ENCODE results near the gene PRLR. TPM values are rescaled to one million over a fixed set of nuclear protein-coding genes. Genes with fewer than 3 reads are reported as not detected.

Gene PRLR
- total RNA-seq, 2 experiments from 2014 or later: not detected

- intact Hi-C loops (cut with micrococcal nuclease): no loop called here
- no peak overlapping the region for H3K4me3 Mint-ChIP-seq
- peaks cover 16% of the 10 kb centered on the region for H3K27me3 Mint-ChIP-seq
- ATAC-seq (no peak), DNase-seq (no peak)
- POLR2A ChIA-PET: no interaction called here
- no peak for TF ChIP-seq CTCF (IDR thresholded peaks at IDR 0.05)
- no peaks in the 10 kb centered on the region for H3K4me1 Mint-ChIP-seq (ENCODE audit: low read depth)
- no peak overlapping the region for H3K27ac Mint-ChIP-seq
- CTCF ChIA-PET: interaction anchor here (1.1 kb wide), 1 partner anchor 1647 kb away, joined by 3 read pairs; no protein-coding TSS in a partner anchor
- no peaks in the 10 kb centered on the region for H3K36me3 Mint-ChIP-seq (ENCODE audit: low read depth)
- H3K9me3 Mint-ChIP-seq: no peaks in the 10 kb centered on the region
These were observed 181.4 kb downstream of the PRLR start for GRCh38 chr5:35048910-35049309.

- H3K4me1 Mint-ChIP-seq (ENCODE audit: low read depth): no peaks in the 10 kb centered on the region
- ATAC-seq (no peak), DNase-seq (no peak)
- no peak within 1 kb of the TSS for H3K4me3 Mint-ChIP-seq
- ChIA-PET POLR2A (no interaction called here), CTCF (interaction anchor here (1.1 kb wide), 1 partner anchor 1648 kb away, joined by 3 read pairs; no protein-coding TSS in a partner anchor)
- no peaks in the 10 kb centered on the region for H3K36me3 Mint-ChIP-seq (ENCODE audit: low read depth)
- TF ChIP-seq CTCF (IDR thresholded peaks at IDR 0.05): no peak
- intact Hi-C loops (cut with micrococcal nuclease): no loop called here
- H3K27me3 Mint-ChIP-seq: peaks cover 15% of the 10 kb centered on the region
- no peak within 1 kb of the TSS for H3K27ac Mint-ChIP-seq
- H3K9me3 Mint-ChIP-seq: no peaks in the 10 kb centered on the region
These were observed 182.4 kb downstream of the PRLR start, which contains the start of gene AGXT2 for GRCh38 chr5:35047785-35048404. Gene AGXT2, minus strand, starts transcription at chr5:35047949. Its CDS starts 57 bp downstream, at chr5:35047892.

DNA sequence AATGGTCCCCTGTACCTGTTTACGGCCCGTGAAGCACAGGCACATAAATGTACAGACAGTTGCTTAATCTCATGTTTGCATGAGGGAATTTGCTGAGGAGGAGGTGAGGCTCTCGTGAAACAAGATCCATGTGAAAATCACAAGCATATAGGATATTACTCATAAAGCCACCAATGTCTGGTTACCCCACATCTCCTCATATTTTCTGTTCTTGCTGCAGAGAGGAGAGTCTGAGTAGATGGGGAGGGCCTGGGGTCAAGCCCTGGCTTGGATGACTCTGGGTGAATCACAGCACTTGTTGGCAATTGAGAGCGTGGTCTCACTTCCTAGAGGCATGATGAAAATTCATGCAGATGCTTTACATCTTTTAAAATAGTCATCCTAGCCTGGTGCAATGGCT is 183.5 kb downstream of the PRLR start:
- Mint-ChIP-seq H3K9me3 (no peaks in the 10 kb centered on the region), H3K4me1 (ENCODE audit: low read depth) (no peaks in the 10 kb centered on the region), H3K27ac (no peak overlapping the region), H3K4me3 (no peak overlapping the region), H3K27me3 (peaks cover 14% of the 10 kb centered on the region), H3K36me3 (ENCODE audit: low read depth) (no peaks in the 10 kb centered on the region)
- ATAC-seq (no peak), DNase-seq (no peak)
- ChIA-PET CTCF (no interaction called here), POLR2A (no interaction called here)
- no peak for TF ChIP-seq CTCF (IDR thresholded peaks at IDR 0.05)
- intact Hi-C loops (cut with micrococcal nuclease): no loop called here

DNA sequence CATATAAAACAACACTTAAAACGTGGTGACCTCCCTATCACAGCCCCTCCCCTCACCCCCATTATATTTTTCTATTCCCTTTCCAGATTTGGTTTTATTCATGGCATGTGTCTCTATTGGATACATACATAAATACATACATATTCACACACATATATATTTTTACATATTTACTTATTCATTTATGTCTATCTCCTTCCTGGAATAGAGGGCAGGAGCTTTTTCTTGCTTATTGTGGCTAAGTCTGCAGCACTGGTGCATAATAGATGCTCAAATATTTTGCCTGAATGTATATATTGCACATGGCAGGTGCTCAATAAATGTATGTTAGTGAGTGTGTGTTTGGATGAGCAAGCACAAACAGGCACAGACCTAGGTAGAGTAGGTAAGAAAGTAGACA is 185.0 kb downstream of the PRLR start:
- TF ChIP-seq CTCF (IDR thresholded peaks at IDR 0.05): no peak
- POLR2A ChIA-PET: no interaction called here
- ATAC-seq (no peak), DNase-seq (no peak)
- Mint-ChIP-seq H3K9me3 (no peaks in the 10 kb centered on the region), H3K4me1 (ENCODE audit: low read depth) (no peaks in the 10 kb centered on the region), H3K27me3 (peaks cover 21% of the 10 kb centered on the region), H3K36me3 (ENCODE audit: low read depth) (no peaks in the 10 kb centered on the region), H3K27ac (no peak overlapping the region), H3K4me3 (no peak overlapping the region)
- CTCF ChIA-PET: no interaction called here
- intact Hi-C loops (cut with micrococcal nuclease): no loop called here

- CTCF ChIA-PET: no interaction called here
- ATAC-seq (no peak), DNase-seq (no peak)
- Mint-ChIP-seq H3K9me3 (no peaks in the 10 kb centered on the region), H3K27me3 (peaks cover 25% of the 10 kb centered on the region), H3K4me3 (no peak overlapping the region), H3K27ac (no peak overlapping the region), H3K36me3 (ENCODE audit: low read depth) (no peaks in the 10 kb centered on the region), H3K4me1 (ENCODE audit: low read depth) (no peaks in the 10 kb centered on the region)
- no peak for TF ChIP-seq CTCF (IDR thresholded peaks at IDR 0.05)
- POLR2A ChIA-PET: no interaction called here
- intact Hi-C loops (cut with micrococcal nuclease): no loop called here
These were observed 185.6 kb downstream of the PRLR start for GRCh38 chr5:35044649-35045048.
